ENCODE measurements around the gene HIGD1A.

Gene HIGD1A

DNA sequence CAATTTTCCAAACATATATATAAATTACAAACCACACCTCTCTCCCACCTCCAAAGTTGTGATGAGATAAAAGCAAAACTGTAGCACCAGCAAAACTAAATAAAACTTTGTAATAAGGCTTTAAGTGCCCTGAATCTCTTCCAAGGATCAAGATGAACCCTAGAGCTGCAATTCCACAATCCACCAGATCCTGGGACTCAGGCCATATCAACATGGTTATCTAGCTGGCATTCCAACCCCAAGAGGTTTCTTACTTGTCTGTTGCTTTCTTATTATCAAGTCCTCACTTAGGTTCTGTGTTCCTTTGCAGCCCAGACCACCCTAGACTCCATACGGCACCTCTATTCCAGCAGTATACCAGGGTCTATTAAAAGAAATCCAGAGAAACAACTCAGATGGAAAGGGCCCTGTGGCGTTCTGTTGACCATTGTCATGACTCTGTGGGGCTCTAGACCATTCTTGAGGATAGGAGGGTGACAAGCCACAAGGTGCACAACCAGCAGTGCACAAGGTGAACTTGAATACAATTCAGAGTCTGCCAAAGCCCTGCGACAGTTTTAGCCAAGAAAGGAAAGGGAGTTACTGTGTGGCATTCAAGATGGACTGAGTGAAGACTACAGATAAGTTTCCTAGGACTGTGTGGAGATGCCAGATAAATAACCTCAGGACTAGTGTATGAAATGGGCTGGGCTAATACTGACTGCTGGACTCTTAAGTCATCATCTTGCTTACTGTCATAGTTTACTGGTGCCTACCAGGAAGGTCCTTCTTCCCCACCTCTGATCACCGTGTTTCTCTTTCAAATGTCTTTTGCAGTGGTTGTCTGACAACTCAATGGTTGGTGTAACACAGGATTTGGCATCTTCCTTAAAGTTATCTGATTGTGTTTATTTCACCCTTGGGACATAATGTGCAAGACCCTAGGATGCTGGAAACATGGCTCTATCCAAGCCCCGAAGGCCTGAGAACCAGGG, 32.1 kb upstream of the HIGD1A start:
- H3F3A ChIP-seq (ENCODE audit: control insufficient read depth, insufficient read depth), result no peaks in the 10 kb centered on the region; the same call in 1 of the 2 replicates
- H4K20me1 ChIP-seq (ENCODE audit: control insufficient read depth, insufficient read depth, low read depth, low read length), result no peaks in the 10 kb centered on the region
- 0 out of 2 replicates have a peak, but pooled peaks cover 5% of the 10 kb centered on the region for H3K27me3 ChIP-seq (ENCODE audit: control insufficient read depth, low read length)
- H3K9me3 ChIP-seq (ENCODE audit: control insufficient read depth, insufficient read depth, low read length), result no peaks in the 10 kb centered on the region
- peaks cover 4% of the 10 kb centered on the region for H3K4me1 ChIP-seq (ENCODE audit: control insufficient read depth, low read length)
- no peak overlapping the region for H3K4me3 ChIP-seq (ENCODE audit: low read length)
- no peaks in the 10 kb centered on the region for H3K79me2 ChIP-seq (ENCODE audit: control insufficient read depth, low read length)
- no peak overlapping the region for H3K27ac ChIP-seq (ENCODE audit: low read depth, low read length)
- H3K36me3 ChIP-seq (ENCODE audit: control insufficient read depth, low read length), result no peaks in the 10 kb centered on the region
- H3K9me2 ChIP-seq (replicated peaks; ENCODE audit: control insufficient read depth, low read length), result no peaks in the 10 kb centered on the region
- no peak overlapping the region for H3K4me2 ChIP-seq (ENCODE audit: low read length)
- TF ChIP-seq, protein P1, sequence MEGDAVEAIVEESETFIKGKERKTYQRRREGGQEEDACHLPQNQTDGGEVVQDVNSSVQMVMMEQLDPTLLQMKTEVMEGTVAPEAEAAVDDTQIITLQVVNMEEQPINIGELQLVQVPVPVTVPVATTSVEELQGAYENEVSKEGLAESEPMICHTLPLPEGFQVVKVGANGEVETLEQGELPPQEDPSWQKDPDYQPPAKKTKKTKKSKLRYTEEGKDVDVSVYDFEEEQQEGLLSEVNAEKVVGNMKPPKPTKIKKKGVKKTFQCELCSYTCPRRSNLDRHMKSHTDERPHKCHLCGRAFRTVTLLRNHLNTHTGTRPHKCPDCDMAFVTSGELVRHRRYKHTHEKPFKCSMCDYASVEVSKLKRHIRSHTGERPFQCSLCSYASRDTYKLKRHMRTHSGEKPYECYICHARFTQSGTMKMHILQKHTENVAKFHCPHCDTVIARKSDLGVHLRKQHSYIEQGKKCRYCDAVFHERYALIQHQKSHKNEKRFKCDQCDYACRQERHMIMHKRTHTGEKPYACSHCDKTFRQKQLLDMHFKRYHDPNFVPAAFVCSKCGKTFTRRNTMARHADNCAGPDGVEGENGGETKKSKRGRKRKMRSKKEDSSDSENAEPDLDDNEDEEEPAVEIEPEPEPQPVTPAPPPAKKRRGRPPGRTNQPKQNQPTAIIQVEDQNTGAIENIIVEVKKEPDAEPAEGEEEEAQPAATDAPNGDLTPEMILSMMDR (IDR thresholded peaks at IDR 0.05; ENCODE audit: low read depth, low read length, poor library complexity, severe bottlenecking), result no peak
- TF ChIP-seq EZH2phosphoT487 (IDR thresholded peaks at IDR 0.05; ENCODE audit: borderline replicate concordance, low read length), result no peak

- no peak for TF ChIP-seq EZH2phosphoT487 (IDR thresholded peaks at IDR 0.05; ENCODE audit: borderline replicate concordance, low read length)
- TF ChIP-seq, protein P1 (IDR thresholded peaks at IDR 0.05; ENCODE audit: low read depth, low read length, poor library complexity, severe bottlenecking), result peak; percentile 87
- Histone ChIP-seq H3K79me2 (ENCODE audit: control insufficient read depth, low read length) (no peaks in the 10 kb centered on the region), H3F3A (ENCODE audit: control insufficient read depth, insufficient read depth) (no peaks in the 10 kb centered on the region; the same call in 1 of the 2 replicates), H3K9me3 (ENCODE audit: control insufficient read depth, insufficient read depth, low read length) (no peaks in the 10 kb centered on the region), H3K36me3 (ENCODE audit: control insufficient read depth, low read length) (no peaks in the 10 kb centered on the region), H3K4me2 (ENCODE audit: low read length) (no peak overlapping the region), H4K20me1 (ENCODE audit: control insufficient read depth, insufficient read depth, low read depth, low read length) (no peaks in the 10 kb centered on the region), H3K27ac (ENCODE audit: low read depth, low read length) (no peak overlapping the region), H3K9me2 (replicated peaks; ENCODE audit: control insufficient read depth, low read length) (no peaks in the 10 kb centered on the region), H3K4me1 (ENCODE audit: control insufficient read depth, low read length) (no peaks in the 10 kb centered on the region), H3K4me3 (ENCODE audit: low read length) (no peak overlapping the region), H3K27me3 (ENCODE audit: control insufficient read depth, low read length) (peaks cover 19% of the 10 kb centered on the region)
Measured at GRCh38 chr3:42831321-42831713, 27.0 kb upstream of the HIGD1A start.

DNA sequence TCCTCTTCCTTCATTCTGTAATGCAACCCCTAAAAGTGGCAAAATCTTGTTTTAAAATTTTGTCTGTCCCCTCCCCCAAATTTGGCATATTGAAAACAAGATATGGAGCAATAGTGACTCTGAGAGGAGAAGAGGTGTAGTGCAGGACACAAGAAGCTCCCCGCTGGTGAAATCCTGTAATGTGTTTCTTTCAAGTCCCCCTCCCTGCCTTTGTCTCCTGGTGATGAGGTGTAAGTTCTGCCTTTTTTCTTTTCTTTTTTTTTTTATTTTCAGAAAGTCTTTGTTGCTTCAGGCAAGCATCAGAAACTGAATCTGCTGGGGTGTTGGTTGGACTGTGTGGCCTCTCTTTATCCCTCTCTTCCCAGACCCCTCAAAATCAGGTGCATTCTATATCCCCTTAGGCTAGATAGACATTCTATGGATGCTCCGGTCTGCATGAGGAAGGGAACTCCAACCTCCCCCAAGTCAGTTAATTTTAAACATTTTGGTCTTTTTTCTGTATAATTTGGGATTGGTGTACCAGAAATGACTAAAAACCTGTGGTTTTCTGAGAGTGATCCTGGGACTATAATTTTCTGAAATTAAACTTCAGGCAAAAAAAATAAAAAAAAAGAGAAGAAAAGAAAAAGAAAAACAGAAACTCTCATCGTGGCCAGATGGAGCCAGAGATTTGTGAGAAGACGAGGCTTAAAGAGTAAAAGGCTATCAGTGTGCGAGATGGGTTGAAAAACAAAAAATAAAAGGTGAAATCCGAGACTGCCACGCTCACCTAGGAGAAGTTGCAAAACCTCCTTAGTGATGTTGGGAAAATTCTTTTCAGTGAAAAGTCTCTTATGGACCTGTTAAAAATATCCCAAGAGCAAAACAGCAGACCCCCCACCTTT, 26.4 kb upstream of the HIGD1A start:
- H3K4me1 ChIP-seq (ENCODE audit: control insufficient read depth, low read length), result no peaks in the 10 kb centered on the region
- H3K27ac ChIP-seq (ENCODE audit: low read depth, low read length), result no peak overlapping the region
- H4K20me1 ChIP-seq (ENCODE audit: control insufficient read depth, insufficient read depth, low read depth, low read length), result no peaks in the 10 kb centered on the region
- no peaks in the 10 kb centered on the region for H3K9me2 ChIP-seq (replicated peaks; ENCODE audit: control insufficient read depth, low read length)
- H3K36me3 ChIP-seq (ENCODE audit: control insufficient read depth, low read length), result no peaks in the 10 kb centered on the region
- H3K4me2 ChIP-seq (ENCODE audit: low read length), result no peak overlapping the region
- H3F3A ChIP-seq (ENCODE audit: control insufficient read depth, insufficient read depth), result no peaks in the 10 kb centered on the region; the same call in 1 of the 2 replicates
- H3K4me3 ChIP-seq (ENCODE audit: low read length), result no peak overlapping the region
- peaks cover 22% of the 10 kb centered on the region for H3K27me3 ChIP-seq (ENCODE audit: control insufficient read depth, low read length)
- H3K9me3 ChIP-seq (ENCODE audit: control insufficient read depth, insufficient read depth, low read length), result no peaks in the 10 kb centered on the region
- TF ChIP-seq, protein P1 (IDR thresholded peaks at IDR 0.05; ENCODE audit: low read depth, low read length, poor library complexity, severe bottlenecking), result peak; percentile 22
- TF ChIP-seq EZH2phosphoT487 (IDR thresholded peaks at IDR 0.05; ENCODE audit: borderline replicate concordance, low read length), result no peak
- H3K79me2 ChIP-seq (ENCODE audit: control insufficient read depth, low read length), result no peaks in the 10 kb centered on the region
